ENCODE results near the gene ATP5MC3.

ATP5MC3 gene

DNA sequence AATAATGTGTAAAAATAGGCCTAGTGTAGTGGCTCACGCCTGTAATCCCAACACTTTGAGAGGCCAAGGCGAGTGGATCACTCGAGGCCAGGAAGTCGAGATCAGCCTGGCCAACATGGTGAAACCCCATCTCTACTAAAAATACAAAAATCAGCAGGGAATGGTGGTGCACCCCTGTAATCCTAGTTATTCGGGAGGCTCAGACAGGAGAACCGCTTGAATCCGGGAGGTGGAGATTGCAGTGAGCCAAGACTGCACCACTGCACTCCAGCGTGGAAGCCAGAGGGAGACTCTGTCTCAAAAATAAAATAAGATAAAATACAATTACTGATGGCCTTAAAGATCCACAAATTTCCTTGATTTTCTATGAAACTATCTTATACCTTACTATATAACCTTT lies 17.3 kb downstream of the ATP5MC3 start:
- TF ChIP-seq, protein P1, sequence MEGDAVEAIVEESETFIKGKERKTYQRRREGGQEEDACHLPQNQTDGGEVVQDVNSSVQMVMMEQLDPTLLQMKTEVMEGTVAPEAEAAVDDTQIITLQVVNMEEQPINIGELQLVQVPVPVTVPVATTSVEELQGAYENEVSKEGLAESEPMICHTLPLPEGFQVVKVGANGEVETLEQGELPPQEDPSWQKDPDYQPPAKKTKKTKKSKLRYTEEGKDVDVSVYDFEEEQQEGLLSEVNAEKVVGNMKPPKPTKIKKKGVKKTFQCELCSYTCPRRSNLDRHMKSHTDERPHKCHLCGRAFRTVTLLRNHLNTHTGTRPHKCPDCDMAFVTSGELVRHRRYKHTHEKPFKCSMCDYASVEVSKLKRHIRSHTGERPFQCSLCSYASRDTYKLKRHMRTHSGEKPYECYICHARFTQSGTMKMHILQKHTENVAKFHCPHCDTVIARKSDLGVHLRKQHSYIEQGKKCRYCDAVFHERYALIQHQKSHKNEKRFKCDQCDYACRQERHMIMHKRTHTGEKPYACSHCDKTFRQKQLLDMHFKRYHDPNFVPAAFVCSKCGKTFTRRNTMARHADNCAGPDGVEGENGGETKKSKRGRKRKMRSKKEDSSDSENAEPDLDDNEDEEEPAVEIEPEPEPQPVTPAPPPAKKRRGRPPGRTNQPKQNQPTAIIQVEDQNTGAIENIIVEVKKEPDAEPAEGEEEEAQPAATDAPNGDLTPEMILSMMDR (IDR thresholded peaks at IDR 0.05; ENCODE audit: low read depth, low read length, missing control alignments): no peak
- DNase-seq (ENCODE audit: low read depth): no peak
- in situ Hi-C loops (cut with HindIII; ENCODE audit: low sequenced_read_pairs): no loop called here
- no peak overlapping the region for H3K4me3 ChIP-seq (ENCODE audit: low read depth, low read length)

GRCh38 chr2:175158894-175159293 lies 22.6 kb downstream of the ATP5MC3 start:
- DNase-seq (ENCODE audit: low read depth): no peak
- TF ChIP-seq, protein P1 (IDR thresholded peaks at IDR 0.05; ENCODE audit: low read depth, low read length, missing control alignments): no peak
- no peak overlapping the region for H3K4me3 ChIP-seq (ENCODE audit: low read depth, low read length)
- in situ Hi-C loops (cut with HindIII; ENCODE audit: low sequenced_read_pairs): no loop called here

GRCh38 chr2:175156534-175156933 lies 25.0 kb downstream of the ATP5MC3 start:
- no peak for DNase-seq (ENCODE audit: low read depth)
- H3K4me3 ChIP-seq (ENCODE audit: low read depth, low read length): no peak overlapping the region
- TF ChIP-seq, protein P1 (IDR thresholded peaks at IDR 0.05; ENCODE audit: low read depth, low read length, missing control alignments): no peak
- in situ Hi-C loops (cut with HindIII; ENCODE audit: low sequenced_read_pairs): no loop called here

DNA sequence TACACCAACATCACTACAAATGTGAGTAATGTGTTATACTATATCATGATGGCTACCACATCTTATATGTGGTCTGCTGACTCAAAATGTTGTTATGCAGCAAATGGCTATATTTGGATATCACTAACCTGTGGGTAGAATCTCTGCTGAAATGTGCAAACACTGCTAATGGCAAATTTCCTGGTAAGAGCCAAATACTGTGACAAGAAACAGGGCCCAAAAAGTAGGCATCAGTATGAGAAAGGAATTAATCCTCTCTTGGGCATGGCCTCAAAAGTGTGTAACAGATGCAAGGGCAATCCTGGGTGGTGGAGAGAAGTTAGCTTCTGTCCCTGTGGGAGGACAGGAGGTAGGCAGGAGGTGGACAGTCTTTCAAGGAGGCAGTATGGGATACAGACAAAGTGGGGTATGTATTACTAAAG lies 26.8 kb downstream of the ATP5MC3 start:
- TF ChIP-seq, protein P1 (IDR thresholded peaks at IDR 0.05; ENCODE audit: low read depth, low read length, missing control alignments): no peak
- in situ Hi-C loops (cut with HindIII; ENCODE audit: low sequenced_read_pairs): no loop called here

GRCh38 chr2:175152242-175152641 lies 29.3 kb downstream of the ATP5MC3 start:
- in situ Hi-C loops (cut with HindIII; ENCODE audit: low sequenced_read_pairs): no loop called here
- no peak overlapping the region for H3K4me3 ChIP-seq (ENCODE audit: low read depth, low read length)
- TF ChIP-seq, protein P1 (IDR thresholded peaks at IDR 0.05; ENCODE audit: low read depth, low read length, missing control alignments): no peak
- no peak for DNase-seq (ENCODE audit: low read depth)

More for the DNA sequence above, 26.8 kb downstream of the ATP5MC3 start:
- peak; percentile 64 for DNase-seq (ENCODE audit: low read depth)
- no peak overlapping the region for H3K4me3 ChIP-seq (ENCODE audit: low read depth, low read length)

GRCh38 chr2:175151791-175152190 lies 29.7 kb downstream of the ATP5MC3 start:
- in situ Hi-C loops (cut with HindIII; ENCODE audit: low sequenced_read_pairs): no loop called here
- TF ChIP-seq, protein P1 (IDR thresholded peaks at IDR 0.05; ENCODE audit: low read depth, low read length, missing control alignments): no peak
- no peak overlapping the region for H3K4me3 ChIP-seq (ENCODE audit: low read depth, low read length)
- DNase-seq (ENCODE audit: low read depth): no peak

GRCh38 chr2:175147186-175147585 lies 34.3 kb downstream of the ATP5MC3 start:
- no peak for DNase-seq (ENCODE audit: low read depth)
- in situ Hi-C loops (cut with HindIII; ENCODE audit: low sequenced_read_pairs): no loop called here
- TF ChIP-seq, protein P1 (IDR thresholded peaks at IDR 0.05; ENCODE audit: low read depth, low read length, missing control alignments): no peak
- no peak overlapping the region for H3K4me3 ChIP-seq (ENCODE audit: low read depth, low read length)

Measured in astrocyte of the cerebellum (primary cell).